Esophagus squamous epithelium (tissue), 5 donors: Measurements from ENCODE around the gene ZNF385B. TPM values are rescaled to one million over a fixed set of nuclear protein-coding genes. Genes with fewer than 3 reads are reported as not detected.

Experiments
- DNase-seq: peaks from one replicate; lab custom pipeline; 2025; lab: John Stamatoyannopoulos, UW
- H3K27ac ChIP-seq, 4 donors: fragments of 200-600 bp; sonication (generic); one replicate each; pipeline ENCODE4 v1.5.1; 2016 to 2019; ENCODE audit warnings: mild to moderate bottlenecking in 1 of 4
- H3K27me3 ChIP-seq, 4 donors: fragments of 200-600 bp; sonication (generic); 1 replicate in 3 of 4; 2 replicates in 1 of 4; pipeline versions ENCODE4 v1.5.1 to v1.6.0; 2017 to 2021; ENCODE audit warnings: antibody characterized with exemption in 1 of 4
- H3K36me3 ChIP-seq, 3 donors: fragments of 200-600 bp; sonication (generic); one replicate each; pipeline ENCODE4 v1.5.1; 2016 to 2019
- H3K4me1 ChIP-seq, 3 donors: fragments of 200-600 bp; sonication (generic); one replicate each; pipeline ENCODE4 v1.5.1; 2017 to 2019
- H3K4me3 ChIP-seq, 4 donors: fragments of 200-600 bp; sonication (generic); 1 replicate in 3 of 4; 2 replicates in 1 of 4; pipeline ENCODE4 v1.5.1; 2016 to 2019; ENCODE audit warnings: mild to moderate bottlenecking in 2 of 4, moderate library complexity in 1 of 4
- H3K9me3 ChIP-seq, 3 donors: fragments of 200-600 bp; sonication (generic); one replicate each; pipeline ENCODE4 v1.5.1; 2016 to 2019
- CTCF ChIP-seq, 6 experiments: fragments of 450-650 bp in 4 of 6; fragments of 200-600 bp in 2 of 6; sonication (generic) in 2 of 6; IDR thresholded peaks; one replicate each; pipeline ENCODE4 v1.5.1; 2016 to 2019; ENCODE audit warnings: antibody characterized with exemption in 6 of 6, mild to moderate bottlenecking in 4 of 6, moderate library complexity in 4 of 6
- POLR2A ChIP-seq, 4 donors: fragments of 450-650 bp; IDR thresholded peaks; one replicate each; pipeline ENCODE4 v1.6.1; 2017; ENCODE audit warnings: antibody characterized with exemption in 4 of 4, mild to moderate bottlenecking in 4 of 4, moderate library complexity in 3 of 4
- WGBS, 2 donors: methylation state at CpG; one replicate each; pipeline ENCODE4 v1.1.5; 2018; 5-methylcytosine and 5-hydroxymethylcytosine counted together
- intact Hi-C: fragments of 100-400 bp; cut with DNase I; formaldehyde crosslinking; loops from one replicate; pipeline ENCODE4 v1.15.0; 2022
- total RNA-seq, 4 donors: library from RNA; depleted of rRNA; stranded (reverse); fragments of >200 nt; gene quantifications; one replicate each; pipeline ENCODE4 v1.1.0, GENCODE V29; 2016
- donor health status: DM: yes; HTN: yes; CAD: no.

The ZNF385B gene
- total RNA-seq, 4 donors from 2014 or later: 0.44 to 3.1 (median 0.44) TPM; not detected in 1

DNA sequence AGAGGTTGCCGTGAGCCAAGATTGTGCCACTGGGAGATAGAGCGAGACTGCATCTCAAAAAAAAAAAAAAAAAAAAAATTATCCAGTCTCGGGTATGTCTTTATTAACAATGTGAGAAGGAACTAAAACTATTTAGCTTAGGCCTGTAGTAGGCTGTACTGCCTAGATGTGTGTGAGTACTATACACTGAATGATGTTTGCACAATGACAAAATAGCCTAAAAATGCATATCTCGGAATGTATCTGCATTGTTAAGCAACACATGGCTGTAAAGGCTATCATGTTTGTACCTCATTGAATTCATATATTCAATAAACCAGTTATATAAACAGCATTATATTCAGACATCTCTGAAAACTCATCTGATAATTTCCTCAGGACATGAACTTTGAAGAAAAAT is 405.6 kb downstream of the ZNF385B start:
- Histone ChIP-seq H3K27ac (no peak overlapping the region), H3K9me3 (no peaks in the 10 kb centered on the region), H3K27me3 (no peaks in the 10 kb centered on the region), H3K4me1 (no peaks in the 10 kb centered on the region), H3K36me3 (no peaks in the 10 kb centered on the region), H3K4me3 (no peak overlapping the region)
- no peak for DNase-seq
- intact Hi-C loops: no loop called here
- TF ChIP-seq POLR2A (IDR thresholded peaks at IDR 0.05) (no peak), CTCF (IDR thresholded peaks at IDR 0.05) (no peak)
- 64 to 75% methylated on average over 4 of the region's 4 CpGs for WGBS, 2 donors

GRCh38 chr2:179455172-179455524 is 406.3 kb downstream of the ZNF385B start:
- H3K27me3 ChIP-seq: no peaks in the 10 kb centered on the region
- H3K4me1 ChIP-seq: no peaks in the 10 kb centered on the region
- TF ChIP-seq POLR2A (IDR thresholded peaks at IDR 0.05) (no peak), CTCF (IDR thresholded peaks at IDR 0.05) (no peak)
- WGBS, 2 donors: 88 to 94% methylated on average over 4 of the region's 4 CpGs
- no peaks in the 10 kb centered on the region for H3K9me3 ChIP-seq
- no peak for DNase-seq
- no peaks in the 10 kb centered on the region for H3K36me3 ChIP-seq
- no peak overlapping the region for H3K27ac ChIP-seq
- H3K4me3 ChIP-seq: no peak overlapping the region
- intact Hi-C loops: no loop called here

DNA sequence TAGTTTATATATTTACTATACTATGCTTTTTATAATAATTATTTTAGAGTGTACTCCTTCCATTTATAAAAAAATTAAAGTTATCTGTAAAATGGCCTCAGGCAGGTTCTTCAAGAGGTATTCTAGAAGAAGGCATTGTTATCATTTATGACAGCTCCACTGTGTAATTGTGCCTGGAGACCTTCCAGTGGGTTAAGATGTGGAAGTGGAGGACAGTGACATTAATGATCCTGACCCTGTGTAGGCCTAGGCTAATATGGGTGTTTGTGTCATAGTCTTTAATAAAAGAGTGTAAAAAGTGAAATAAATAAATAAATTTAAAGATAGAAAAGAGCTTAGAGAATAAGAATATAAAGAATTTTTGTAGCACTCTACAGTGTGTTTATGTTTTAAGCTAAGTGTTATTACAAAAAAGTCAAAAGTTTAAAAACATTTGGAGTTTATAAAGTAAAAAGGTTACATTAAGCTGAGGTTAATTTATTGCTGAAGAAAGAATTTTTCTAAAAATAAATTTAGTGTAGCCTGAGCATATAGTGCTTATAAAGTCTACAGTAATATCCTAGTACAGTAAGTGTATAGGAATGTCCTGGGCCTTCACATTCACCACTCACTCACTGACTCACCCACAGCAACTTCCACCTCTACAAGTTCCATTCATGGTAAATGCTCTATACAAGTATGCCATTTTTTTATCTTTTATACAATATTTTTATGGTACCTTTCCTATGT is 406.8 kb downstream of the ZNF385B start:
- Histone ChIP-seq H3K36me3 (no peaks in the 10 kb centered on the region), H3K4me1 (no peaks in the 10 kb centered on the region), H3K4me3 (no peak overlapping the region), H3K27me3 (no peaks in the 10 kb centered on the region), H3K27ac (no peak overlapping the region), H3K9me3 (no peaks in the 10 kb centered on the region)
- intact Hi-C loops: no loop called here
- TF ChIP-seq POLR2A (IDR thresholded peaks at IDR 0.05): no peak
- TF ChIP-seq CTCF (IDR thresholded peaks at IDR 0.05): no peak
- DNase-seq: no peak

DNA sequence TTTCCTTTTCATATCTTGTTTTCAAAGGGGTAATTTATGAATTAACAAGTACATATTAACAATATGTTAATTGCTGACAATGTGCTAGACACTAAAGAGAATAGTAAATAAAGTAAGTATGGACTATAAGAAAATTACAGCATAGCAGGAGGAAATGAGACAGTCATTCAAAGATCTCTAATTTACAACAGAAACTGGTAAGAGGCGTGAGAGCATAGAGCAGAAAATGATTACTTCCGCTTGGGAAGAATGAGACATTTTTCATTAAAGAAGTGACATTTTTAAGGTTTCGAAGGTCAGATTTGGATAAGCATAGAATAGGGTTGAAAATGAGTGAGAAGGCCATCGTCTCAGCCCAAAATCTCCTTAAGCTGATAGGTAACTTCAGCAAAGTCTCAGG is 412.4 kb downstream of the ZNF385B start:
- no peaks in the 10 kb centered on the region for H3K36me3 ChIP-seq
- no peaks in the 10 kb centered on the region for H3K4me1 ChIP-seq
- intact Hi-C loops: no loop called here
- TF ChIP-seq POLR2A (IDR thresholded peaks at IDR 0.05): no peak
- TF ChIP-seq CTCF (IDR thresholded peaks at IDR 0.05): no peak
- H3K27me3 ChIP-seq: no peaks in the 10 kb centered on the region
- no peak for DNase-seq
- H3K9me3 ChIP-seq: no peaks in the 10 kb centered on the region
- H3K4me3 ChIP-seq: no peak overlapping the region
- WGBS, 2 donors: 74 to 86% methylated on average over 4 of the region's 4 CpGs
- no peak overlapping the region for H3K27ac ChIP-seq

DNA sequence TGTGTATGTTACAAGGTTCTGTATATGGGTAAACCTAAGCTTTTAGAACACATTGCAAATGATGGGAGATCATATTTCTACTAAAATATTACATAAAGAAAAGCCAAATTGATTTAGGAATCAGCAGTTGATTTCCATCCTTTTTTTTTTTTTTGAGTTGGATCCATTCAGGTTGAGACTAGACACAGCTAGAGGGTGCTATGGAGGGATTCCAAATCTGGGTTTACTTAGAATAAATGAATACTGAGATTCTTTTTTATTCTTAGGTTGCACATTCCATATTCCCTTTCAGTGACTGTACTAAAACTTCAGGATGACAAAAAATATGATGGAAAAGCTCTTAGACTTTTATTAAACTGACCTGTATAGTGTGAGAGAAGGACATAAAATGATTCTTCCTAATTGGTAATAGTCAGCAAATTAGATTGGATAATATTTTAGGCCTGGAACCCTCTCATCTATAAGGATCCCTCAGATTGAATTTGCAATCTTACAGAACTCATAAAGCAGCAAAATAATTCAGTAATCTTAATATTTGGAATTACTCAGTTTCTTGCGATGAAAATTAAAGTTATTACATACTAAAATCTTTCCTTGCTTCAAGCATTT is 413.5 kb downstream of the ZNF385B start:
- Histone ChIP-seq H3K27me3 (no peaks in the 10 kb centered on the region), H3K4me1 (no peaks in the 10 kb centered on the region), H3K27ac (no peak overlapping the region), H3K36me3 (no peaks in the 10 kb centered on the region), H3K4me3 (no peak overlapping the region), H3K9me3 (no peaks in the 10 kb centered on the region)
- intact Hi-C loops: no loop called here
- DNase-seq: no peak
- 0% methylated on average over 1 of the region's 1 CpG for WGBS, 2 donors
- TF ChIP-seq POLR2A (IDR thresholded peaks at IDR 0.05): no peak
- no peak for TF ChIP-seq CTCF (IDR thresholded peaks at IDR 0.05)
